C1 segment of cervical spinal cord (tissue), 14 donors: Measurements from ENCODE around the gene ABHD4.
"Not testable (repeated sequence)": the region's sequence is repeated elsewhere in the genome, so short reads cannot be mapped to it uniquely, and the experiment has no call there.

ENCODE experiments used
- DNase-seq, 14 donors: peaks; one replicate each; lab custom pipeline; 2025; lab: John Stamatoyannopoulos, UW

Gene ABHD4

GRCh38 chr14:22589096-22589839 is 8.8 kb upstream of the ABHD4 start, which contains the start of gene DAD1:
Gene DAD1 (minus strand): TSS chr14:22589224. CDS start chr14:22589157, 67 bp downstream.
- DNase-seq: peak; percentile 74 to 99 (median 97)

GRCh38 chr14:22593189-22593588 is 4.9 kb upstream of the ABHD4 start:
- no peak for DNase-seq

- DNase-seq: no peak
Measured at GRCh38 chr14:22593601-22594000, 4.5 kb upstream of the ABHD4 start.

GRCh38 chr14:22594156-22594716 is 3.9 kb upstream of the ABHD4 start:
- no peak for DNase-seq

- DNase-seq: no peak
Measured at GRCh38 chr14:22596354-22596879, 1.7 kb upstream of the ABHD4 start.

GRCh38 chr14:22597265-22597664 is 835 bp upstream of the ABHD4 start:
- no peak for DNase-seq

- peak in 1 of 14 donors; percentile 64 for DNase-seq
Measured at GRCh38 chr14:22597771-22598098, 365 bp upstream of the ABHD4 start.

GRCh38 chr14:22598896-22599244 is 770 bp downstream of the ABHD4 start:
- peak in 4 of 14 donors; percentile 8 to 37 (median 24) for DNase-seq

GRCh38 chr14:22599349-22599748 is 1.2 kb downstream of the ABHD4 start:
- DNase-seq: no peak

- no peak for DNase-seq
Measured at GRCh38 chr14:22600027-22600426, 1.9 kb downstream of the ABHD4 start.

- no peak for DNase-seq
Measured at GRCh38 chr14:22601456-22601855, 3.4 kb downstream of the ABHD4 start.

GRCh38 chr14:22601996-22602395 is 3.9 kb downstream of the ABHD4 start:
- DNase-seq: no peak

- no peak for DNase-seq
Measured at GRCh38 chr14:22602862-22603261, 4.8 kb downstream of the ABHD4 start.

- DNase-seq: no peak
Measured at GRCh38 chr14:22606380-22606779, 8.3 kb downstream of the ABHD4 start.

GRCh38 chr14:22607291-22607690 is 9.2 kb downstream of the ABHD4 start:
- no peak for DNase-seq

- no peak for DNase-seq
Measured at GRCh38 chr14:22610931-22611330, 12.8 kb downstream of the ABHD4 start.

- DNase-seq: no peak
Measured at GRCh38 chr14:22613106-22613695, 15.1 kb downstream of the ABHD4 start.

GRCh38 chr14:22613736-22614239 is 15.7 kb downstream of the ABHD4 start:
- no peak for DNase-seq

GRCh38 chr14:22614240-22614799 is 16.2 kb downstream of the ABHD4 start:
- no peak for DNase-seq

- not testable (repeated sequence) for DNase-seq
Measured at GRCh38 chr14:22615765-22616164, 17.7 kb downstream of the ABHD4 start.

GRCh38 chr14:22622255-22622654 is 24.2 kb downstream of the ABHD4 start:
- DNase-seq: no peak

GRCh38 chr14:22623047-22623446 is 24.9 kb downstream of the ABHD4 start:
- no peak for DNase-seq
